ENCODE measurements around the gene ENPEP.
"Not testable (repeated sequence)": the region's sequence is repeated elsewhere in the genome, so short reads cannot be mapped to it uniquely, and the experiment has no call there.

ENPEP gene, protein sequence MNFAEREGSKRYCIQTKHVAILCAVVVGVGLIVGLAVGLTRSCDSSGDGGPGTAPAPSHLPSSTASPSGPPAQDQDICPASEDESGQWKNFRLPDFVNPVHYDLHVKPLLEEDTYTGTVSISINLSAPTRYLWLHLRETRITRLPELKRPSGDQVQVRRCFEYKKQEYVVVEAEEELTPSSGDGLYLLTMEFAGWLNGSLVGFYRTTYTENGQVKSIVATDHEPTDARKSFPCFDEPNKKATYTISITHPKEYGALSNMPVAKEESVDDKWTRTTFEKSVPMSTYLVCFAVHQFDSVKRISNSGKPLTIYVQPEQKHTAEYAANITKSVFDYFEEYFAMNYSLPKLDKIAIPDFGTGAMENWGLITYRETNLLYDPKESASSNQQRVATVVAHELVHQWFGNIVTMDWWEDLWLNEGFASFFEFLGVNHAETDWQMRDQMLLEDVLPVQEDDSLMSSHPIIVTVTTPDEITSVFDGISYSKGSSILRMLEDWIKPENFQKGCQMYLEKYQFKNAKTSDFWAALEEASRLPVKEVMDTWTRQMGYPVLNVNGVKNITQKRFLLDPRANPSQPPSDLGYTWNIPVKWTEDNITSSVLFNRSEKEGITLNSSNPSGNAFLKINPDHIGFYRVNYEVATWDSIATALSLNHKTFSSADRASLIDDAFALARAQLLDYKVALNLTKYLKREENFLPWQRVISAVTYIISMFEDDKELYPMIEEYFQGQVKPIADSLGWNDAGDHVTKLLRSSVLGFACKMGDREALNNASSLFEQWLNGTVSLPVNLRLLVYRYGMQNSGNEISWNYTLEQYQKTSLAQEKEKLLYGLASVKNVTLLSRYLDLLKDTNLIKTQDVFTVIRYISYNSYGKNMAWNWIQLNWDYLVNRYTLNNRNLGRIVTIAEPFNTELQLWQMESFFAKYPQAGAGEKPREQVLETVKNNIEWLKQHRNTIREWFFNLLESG

DNA sequence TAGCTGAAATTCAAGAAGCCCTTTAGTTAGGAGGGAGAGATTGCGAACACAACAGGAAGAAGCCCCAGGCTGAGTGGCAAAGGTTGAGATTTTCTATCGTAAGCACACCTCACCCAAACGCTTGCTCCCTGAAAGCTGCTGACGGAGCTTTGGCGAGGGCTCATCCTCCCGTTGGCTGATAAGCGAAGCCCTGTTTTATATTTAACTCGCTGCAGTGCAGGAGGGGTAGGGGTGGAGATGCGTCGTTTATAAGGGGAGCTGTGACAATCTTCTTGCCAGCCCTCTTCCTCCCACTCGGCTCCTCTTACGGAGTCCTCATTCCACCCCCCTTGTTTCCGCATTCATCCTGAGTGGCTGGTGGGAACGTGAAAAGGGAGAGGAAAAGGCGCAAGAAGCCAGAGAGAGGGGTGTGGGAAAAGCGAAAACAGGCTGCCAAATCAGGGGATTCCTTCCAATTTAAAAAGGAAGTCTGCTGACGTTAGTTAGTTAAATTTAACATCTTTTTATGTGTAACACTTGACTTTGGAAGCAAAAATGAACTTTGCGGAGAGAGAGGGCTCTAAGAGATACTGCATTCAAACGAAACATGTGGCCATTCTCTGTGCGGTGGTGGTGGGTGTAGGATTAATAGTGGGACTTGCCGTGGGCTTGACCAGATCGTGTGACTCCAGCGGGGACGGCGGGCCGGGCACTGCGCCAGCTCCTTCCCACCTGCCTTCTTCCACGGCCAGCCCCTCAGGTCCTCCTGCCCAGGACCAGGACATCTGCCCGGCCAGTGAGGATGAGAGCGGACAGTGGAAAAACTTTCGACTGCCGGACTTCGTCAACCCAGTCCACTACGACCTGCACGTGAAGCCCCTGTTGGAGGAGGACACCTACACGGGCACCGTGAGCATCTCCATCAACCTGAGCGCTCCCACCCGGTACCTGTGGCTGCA, at the start of gene ENPEP:
Gene ENPEP, plus strand, starts transcription at position 275 of the 938 bp plus-strand sequence. Its CDS starts 260 bp downstream, at position 535.
- DNase-seq (ENCODE audit: low spot score) = no peak

DNA sequence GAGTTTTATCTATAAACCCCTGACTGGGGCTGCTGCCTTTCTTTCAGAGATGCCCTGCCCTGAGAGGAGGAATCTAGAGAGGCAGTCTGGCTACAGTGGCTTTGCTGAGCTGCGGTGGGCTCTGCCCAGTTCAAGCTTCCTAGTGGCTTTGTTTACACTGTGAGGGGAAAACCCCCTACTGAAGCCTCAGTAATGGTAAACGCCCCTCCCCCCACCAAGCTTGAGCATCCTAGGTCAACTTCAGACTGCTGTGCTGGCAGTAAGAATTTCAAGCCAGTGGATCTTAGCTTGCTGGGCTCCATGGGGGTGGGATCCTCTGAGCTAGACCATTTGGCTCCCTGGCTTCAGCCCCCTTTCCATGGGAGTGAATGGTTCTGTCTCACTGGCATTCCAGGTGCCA, 44.1 kb upstream of the ENPEP start:
- DNase-seq (ENCODE audit: low spot score) = not testable (repeated sequence)

DNA sequence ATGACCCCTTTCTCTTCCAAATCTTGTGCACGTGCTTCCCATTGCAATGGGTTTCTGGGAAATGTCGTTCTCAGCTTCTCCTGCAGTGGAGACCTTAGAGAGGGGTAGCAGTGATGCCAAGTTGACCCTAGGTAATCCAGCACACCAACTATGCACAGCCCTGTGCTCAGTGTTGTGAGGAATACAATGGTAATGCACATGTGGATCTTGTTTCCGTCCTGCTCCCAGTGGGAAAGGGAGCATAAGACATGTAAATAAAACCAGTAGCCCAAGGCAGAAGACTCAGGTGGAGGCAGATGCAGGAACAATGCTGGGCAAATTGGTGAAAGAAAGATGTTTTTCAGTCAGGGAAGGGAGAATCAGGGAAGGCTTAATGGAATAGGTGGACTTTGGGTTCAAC, 38.7 kb upstream of the ENPEP start:
- not testable (repeated sequence) for DNase-seq (ENCODE audit: low spot score)

DNA sequence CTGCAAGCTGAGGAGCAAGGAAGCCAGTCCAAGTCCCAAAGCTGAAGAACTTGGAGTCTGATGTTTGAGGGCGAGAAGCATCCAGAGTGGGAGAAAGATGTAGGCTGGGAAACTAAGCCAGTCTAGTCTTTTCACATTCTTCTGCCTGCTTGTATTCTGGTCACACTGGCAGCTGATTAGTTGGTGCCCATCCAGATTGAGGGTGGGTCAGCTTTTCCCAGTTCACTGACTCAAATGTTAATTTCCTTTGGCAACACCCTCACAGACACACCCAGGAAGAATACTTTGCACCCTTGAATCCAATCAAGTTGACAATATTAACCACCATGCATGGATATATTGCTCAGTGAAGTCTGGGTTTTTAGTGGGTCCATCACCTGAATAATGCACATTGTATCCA, 36.7 kb upstream of the ENPEP start:
- DNase-seq (ENCODE audit: low spot score) = not testable (repeated sequence)

DNA sequence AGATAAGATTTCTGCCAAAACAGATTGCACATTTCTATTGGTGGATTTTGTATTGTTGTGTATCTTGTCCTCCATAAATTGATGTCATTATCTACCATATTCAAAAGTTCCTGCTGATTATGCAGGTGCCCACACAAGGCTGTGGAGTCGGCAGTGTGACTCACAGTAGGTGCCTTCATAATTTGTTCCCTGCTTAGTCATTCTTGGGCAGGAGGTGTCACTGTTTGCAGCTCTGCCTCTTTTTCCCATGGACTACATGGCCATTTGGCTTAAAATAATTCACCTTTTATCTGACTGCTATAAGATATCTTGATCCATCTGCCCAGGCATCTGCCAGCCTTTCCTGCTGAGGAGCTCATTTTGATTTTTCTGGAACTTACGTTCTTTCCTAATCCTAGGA, 33.6 kb upstream of the ENPEP start:
- DNase-seq (ENCODE audit: low spot score) = no peak

DNA sequence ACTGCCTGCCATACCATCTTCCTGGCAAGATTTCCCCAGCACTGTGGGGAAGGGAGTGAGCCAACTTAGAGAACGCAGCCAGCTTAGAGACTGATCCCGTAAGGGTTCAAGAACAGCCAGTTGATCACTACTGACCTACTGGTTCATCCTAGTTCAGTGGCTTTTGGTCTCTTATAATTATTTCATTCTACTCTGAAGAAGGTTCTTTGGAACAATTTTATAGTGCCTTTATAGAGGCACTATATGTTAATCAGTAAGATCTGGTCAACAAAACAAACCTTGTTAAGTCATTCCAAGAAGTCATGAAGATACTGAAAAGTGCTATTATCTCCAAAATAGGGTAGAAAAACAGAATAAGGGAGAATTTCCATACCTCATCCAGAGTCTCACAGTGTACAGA, 33.2 kb upstream of the ENPEP start:
- DNase-seq (ENCODE audit: low spot score) = no peak

DNA sequence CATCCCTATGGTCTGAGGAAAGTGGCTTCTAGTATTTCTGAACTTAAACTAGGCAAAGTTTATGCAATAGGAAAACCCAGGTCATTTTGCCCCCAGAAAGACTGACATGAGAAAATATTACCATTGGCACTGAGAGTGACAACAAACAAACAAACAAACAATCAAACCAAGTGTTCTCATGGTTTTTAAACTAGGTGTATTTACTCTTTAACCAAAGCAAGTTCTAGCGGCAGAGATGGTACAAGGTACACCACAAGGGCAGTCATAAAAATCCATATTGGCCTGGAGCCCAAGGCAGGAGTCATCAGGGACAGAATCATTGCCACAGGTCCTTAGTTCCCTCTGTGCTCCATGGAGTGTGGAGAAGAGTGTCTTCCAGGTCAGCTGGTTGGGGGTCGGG, 26.0 kb upstream of the ENPEP start:
- no peak for DNase-seq (ENCODE audit: low spot score)

DNA sequence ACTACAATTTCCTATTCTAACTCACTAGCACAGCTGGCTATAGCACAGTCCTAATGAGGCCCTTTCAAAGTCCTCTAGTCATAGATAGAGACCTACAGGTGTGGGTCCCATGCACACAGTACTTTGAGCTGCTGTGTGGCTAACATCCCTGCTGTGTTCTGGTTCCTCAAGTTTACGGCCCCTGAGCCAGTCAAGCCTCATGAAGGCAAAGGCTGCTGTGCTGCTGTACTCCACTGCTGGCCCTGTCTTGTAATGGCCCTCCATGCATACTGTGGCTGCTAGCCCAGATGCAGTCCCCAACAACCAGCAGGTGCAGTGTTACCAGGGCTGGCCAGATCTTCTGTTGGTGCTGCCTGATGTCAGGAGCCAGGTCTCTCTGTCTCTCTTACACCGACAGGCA, 23.4 kb upstream of the ENPEP start:
- DNase-seq (ENCODE audit: low spot score) = no peak

DNA sequence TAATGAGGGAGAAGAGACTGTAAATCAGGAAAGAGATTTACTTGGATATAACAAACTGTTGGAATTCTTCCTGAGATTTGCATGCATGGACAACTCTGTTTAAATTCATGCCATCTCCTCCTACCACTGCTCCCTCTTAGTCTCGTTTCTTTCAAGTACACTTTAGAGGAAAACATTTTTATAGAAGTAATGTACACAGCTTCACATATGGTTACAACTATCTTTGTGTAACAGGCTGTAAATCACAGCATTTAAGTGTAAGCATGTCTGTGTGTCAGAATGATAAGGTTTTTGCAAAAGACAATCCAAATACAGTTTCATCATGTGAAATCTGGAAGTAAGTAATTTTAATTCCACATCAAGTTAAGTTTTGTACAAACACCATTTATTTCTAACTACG, 21.5 kb upstream of the ENPEP start:
- no peak for DNase-seq (ENCODE audit: low spot score)

DNA sequence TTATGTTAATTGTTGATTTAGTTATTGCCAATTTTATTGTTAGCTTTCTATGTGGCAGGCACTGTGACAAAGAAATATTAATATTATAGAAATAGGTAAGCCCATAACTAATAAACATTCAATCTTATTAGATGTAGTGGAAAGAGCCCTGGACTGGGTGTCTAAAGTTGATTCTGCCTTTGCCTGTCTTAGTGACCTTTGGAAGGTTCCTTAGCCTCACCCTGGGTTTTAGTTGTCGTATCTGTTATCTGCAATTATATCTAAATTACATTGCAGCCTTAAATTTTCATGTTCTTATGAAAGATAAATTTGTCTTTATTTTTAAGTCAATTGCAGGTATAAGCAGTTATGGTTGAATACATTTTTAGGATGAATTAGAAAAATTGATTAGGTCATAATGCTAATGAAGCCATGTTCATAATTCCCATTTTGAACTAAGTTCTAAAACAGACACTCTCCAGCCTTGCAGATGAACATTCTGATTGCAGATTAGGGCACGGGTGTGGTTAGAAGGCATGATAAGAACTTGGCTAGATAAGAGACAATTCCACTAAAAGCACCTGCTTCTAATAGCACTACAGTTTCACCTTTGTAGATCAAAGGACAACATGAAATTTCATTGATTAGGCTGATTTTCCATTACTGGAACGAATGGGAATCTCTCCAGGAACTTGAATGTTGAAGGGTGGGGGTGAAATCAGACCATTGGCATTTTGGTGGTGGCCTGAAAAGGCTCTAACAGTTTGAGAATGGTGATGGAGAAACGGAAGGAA, 17.3 kb upstream of the ENPEP start:
- DNase-seq (ENCODE audit: low spot score) = no peak

DNA sequence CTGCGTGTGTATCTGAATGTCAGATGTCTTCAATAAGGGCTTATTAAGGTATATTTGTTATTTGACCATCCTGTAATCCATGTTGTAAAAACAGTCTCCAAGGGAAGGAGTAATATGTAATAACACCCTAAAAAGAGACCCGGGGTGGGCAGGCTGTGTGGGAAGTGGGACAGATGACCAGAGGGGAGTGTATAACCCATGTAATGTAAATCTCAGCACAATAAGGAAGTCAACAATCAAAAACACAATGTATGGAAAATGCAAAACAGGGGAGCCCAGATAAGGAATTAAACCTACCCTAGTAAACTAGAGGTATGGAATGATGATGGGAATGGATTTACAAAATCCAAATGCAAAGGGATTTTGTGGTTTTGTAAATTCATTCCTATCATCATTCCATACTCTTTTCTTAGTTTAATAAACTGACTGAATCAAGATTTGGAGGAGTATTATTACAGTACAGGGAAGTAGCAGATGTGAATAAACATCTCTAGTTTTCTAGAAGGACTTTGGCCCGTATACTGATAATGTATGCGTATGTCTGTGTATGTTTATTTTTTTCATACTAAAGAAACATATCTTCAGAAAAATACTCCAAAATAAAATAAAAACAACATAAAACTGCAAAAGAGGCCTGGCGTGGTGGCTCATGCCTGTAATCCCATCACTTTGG, 15.7 kb upstream of the ENPEP start:
- no peak for DNase-seq (ENCODE audit: low spot score)

DNA sequence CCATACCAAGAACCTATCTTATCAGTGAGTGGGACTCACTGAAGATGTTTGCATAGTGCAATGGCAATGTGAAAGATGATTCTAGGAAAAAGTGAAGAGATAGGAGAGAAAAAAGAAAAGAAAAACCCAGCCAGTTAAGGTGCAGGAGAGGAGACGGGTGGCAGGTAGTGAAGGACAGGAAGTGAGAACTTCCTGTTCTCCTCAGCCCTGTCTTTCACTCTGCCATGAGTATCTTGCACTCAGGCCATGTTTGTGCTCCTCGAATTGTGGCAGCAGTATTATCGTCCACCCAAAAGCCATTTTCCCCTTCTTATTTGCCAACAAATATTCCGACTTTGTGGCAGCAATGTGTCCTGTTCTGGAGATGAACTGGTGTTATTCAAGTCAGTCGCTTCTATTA, 8.6 kb upstream of the ENPEP start:
- no peak for DNase-seq (ENCODE audit: low spot score)

DNA sequence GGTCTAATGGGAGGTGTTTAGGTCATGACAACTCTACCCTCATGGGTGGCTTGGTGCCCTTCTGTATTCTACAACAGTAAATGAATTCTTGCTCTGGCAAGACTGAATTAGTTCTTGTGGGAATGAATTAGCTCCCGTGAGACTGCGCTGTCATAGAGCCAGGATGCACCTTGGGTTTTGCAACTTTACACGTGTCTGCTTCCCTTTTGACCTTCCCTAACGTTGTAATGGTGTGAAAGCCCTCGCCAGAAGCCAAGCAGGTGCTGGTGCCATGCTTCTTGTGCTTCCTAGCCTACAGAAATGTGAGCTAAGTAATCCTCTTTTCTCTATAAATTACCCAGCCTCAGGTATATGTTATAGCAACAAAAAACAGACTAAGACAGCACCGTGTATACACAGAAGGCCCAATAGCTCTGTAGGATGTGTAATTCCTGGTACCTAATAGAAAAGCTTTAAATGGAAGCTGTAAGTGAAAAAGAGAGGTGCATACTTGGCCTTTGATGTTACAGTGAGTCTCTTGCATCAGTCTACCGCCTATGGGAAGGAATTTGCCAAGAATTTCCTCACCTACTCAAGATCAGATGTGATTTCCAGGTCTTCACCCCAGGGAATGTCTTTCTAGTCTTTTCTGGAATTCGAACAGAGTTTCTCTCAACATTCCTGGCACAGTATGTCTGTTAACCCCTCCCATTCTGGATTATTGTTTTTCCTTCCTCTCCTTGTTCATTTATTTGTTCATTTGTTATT, 3.2 kb upstream of the ENPEP start:
- no peak for DNase-seq (ENCODE audit: low spot score)

DNA sequence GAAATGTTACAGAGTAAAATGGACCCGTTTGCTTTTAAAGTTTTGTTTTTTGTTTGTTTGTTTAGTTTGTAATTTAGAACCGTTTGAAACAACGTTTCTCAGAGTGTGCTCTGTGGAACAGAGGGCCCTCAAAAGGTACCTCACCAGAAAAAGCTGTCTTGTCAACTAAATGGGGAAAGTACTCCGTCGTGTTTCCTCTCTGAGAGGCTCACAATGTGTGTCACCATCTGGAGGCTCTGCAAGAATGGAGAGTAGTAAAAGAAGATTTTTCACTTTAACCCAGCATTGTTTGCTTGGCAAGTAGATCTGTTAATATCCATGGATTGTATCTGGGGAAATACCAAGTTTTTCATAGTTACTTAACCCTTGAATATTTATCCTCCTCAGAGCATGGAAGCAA, 1.5 kb upstream of the ENPEP start:
- no peak for DNase-seq (ENCODE audit: low spot score)

DNA sequence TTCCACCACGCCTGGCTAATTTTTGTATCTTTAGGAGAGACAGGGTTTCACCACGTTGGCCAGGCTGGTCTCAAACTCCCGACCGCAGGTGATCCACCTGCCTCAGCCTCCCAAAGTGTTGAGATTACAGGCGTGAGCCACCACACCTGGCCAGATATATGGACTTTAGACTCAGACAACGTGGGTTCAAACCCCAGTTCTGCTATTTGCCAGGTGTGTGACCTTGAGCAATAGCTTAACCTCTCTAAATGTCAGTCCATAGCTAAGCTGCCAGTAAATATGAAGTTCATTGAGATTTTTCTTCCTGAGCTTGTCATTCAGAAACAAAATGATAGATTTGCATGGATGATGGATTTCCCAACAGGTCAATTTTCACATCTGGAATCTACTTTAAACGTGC, 875 bp upstream of the ENPEP start:
- DNase-seq (ENCODE audit: low spot score) = not testable (repeated sequence)

DNA sequence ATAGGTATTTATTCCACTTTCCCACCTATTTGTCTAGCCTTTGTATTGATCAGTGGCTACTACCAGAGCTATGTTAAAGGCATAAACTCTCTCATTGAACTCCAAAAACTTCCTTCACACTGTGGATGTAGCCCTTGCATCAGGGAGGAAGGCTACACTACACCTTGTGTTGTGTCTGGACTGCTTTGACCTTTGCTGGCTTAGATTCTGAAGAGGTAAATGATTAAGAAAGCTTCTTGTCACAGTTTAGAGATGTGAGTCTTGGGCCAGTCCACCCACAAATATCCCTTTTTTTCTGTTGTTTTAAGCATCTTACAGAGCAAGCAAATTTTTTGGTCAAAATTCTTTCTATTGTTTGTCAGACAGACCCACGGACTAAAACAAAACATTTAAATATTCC, 1.9 kb downstream of the ENPEP start:
- DNase-seq (ENCODE audit: low spot score) = no peak

DNA sequence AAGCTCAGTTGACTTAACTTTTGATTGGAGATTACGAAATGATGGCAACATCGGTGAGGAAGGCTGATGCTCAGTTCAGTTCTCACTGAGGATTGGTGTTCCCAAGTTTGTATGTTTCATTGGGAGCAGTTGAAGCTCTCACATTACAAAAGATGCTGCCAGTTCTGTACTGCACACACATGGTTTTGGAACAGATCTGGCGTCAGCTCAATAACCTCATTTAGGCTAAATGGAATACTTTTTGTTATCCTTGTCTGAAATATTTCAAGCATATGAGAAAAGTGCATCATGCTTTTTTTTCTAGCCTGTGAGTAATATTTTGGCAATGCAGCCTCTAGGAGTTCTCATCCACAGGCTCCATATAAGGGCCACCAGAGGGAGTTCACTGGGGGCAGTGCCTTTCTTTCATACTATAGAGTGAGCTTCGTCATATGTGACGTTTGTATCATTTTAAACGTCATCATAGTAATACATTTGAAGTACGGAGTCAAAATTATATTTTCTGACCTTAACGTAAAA, 4.1 kb downstream of the ENPEP start:
- no peak for DNase-seq (ENCODE audit: low spot score)

DNA sequence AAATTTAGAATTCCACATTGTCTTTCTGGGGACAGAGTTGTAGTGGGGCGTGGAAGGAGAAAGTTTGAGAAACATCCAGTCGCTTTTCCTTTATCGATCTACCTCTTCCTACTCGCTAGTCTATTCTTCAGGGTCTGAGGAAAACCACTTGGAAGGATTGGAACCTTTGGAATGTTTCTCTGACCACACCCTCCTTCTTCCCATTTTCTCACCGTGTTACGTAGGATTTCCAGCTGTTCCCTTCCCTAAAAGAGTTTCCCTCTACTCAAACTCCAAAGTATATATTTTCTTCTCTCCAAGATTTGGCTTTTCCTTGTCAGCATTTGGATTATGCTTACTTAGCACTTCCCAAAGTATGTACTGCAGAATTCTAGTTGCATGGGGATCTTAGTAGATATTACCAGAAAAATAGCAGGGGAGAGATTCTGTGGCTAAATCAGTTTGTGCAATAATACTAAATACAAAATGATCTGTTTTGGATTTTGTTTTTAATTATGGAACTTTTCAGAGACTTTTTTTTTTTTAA, 4.9 kb downstream of the ENPEP start:
- no peak for DNase-seq (ENCODE audit: low spot score)

DNA sequence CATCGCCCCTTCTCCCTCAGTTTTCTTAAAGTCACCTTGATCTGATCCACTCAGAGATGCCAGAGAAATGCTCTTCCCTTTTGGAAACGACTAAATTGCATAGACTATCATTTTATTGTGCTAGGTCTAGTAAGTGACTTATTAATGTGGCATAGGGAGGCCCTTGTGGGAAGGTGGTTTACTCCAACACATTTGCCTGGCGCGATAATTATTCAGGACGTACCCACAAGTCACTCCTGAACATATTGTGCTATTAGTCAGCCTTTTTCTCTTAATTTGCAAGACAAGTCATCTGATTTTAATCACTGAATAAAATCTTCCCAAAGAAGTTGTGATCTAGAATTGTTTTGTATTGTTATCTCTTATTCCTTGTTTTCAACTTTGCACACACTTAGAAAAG, 7.6 kb downstream of the ENPEP start:
- no peak for DNase-seq (ENCODE audit: low spot score)

Measured in cerebellar cortex (tissue), 1 donor.